Neural cell (in vitro differentiated cells): Measurements from ENCODE around the gene KRT2. TPM values are rescaled to one million over a fixed set of nuclear protein-coding genes. Genes with fewer than 3 reads are reported as not detected.

Source experiments
- H2AFZ ChIP-seq: fragments of 200-600, 300-800 bp; sonication (generic), shearing (Covaris generic); 2 replicates; pipeline ENCODE4 v1.6.0; 2014; ENCODE audit warnings: low read depth, mild to moderate bottlenecking, antibody characterized with exemption, low read length, moderate library complexity
- H3F3A ChIP-seq: fragments of 200-600 bp; shearing (Covaris generic); 2 replicates; pipeline ENCODE4 v1.6.1; 2016; ENCODE audit warnings: mild to moderate bottlenecking, moderate library complexity, mixed read lengths, antibody characterized with exemption, low read length; ENCODE audit not compliant: insufficient read depth, poor library complexity, severe bottlenecking
- H3K27ac ChIP-seq: fragments of 200-600, 300-800 bp; sonication (generic), shearing (Covaris generic); 2 replicates; pipeline ENCODE4 v1.5.1; 2014; ENCODE audit warnings: mild to moderate bottlenecking, low read length, moderate library complexity
- H3K27me3 ChIP-seq: fragments of 300-800, 200-600 bp; sonication (generic), shearing (Covaris generic); 2 replicates; pipeline ENCODE4 v1.6.0; 2014; ENCODE audit warnings: mild to moderate bottlenecking, low read depth, low read length, moderate library complexity; ENCODE audit not compliant: insufficient read depth
- H3K36me3 ChIP-seq: fragments of 300-800, 200-600 bp; sonication (generic), shearing (Covaris generic); 2 replicates; pipeline ENCODE4 v1.5.1; 2014; ENCODE audit warnings: mild to moderate bottlenecking, antibody characterized with exemption, low read length, moderate library complexity; ENCODE audit not compliant: insufficient read depth
- H3K4me2 ChIP-seq: fragments of 300-800, 200-600 bp; sonication (generic), shearing (Covaris generic); 2 replicates; pipeline ENCODE4 v1.6.0; 2014; ENCODE audit warnings: mild to moderate bottlenecking, low read length
- H3K4me3 ChIP-seq: fragments of 300-800, 200-600 bp; sonication (generic), shearing (Covaris generic); 2 replicates; pipeline ENCODE4 v1.5.1; 2014; ENCODE audit warnings: mild to moderate bottlenecking, low read length, moderate library complexity
- H3K79me2 ChIP-seq: fragments of 200-600 bp; shearing (Covaris generic); replicated peaks from 2 replicates; pipeline ENCODE4 v1.6.0; 2014; ENCODE audit warnings: mild to moderate bottlenecking, low read length, moderate library complexity; ENCODE audit not compliant: insufficient read depth
- H3K9ac ChIP-seq: fragments of 300-800, 200-600 bp; sonication (generic), shearing (Covaris generic); 2 replicates; pipeline ENCODE4 v1.6.1; 2016; ENCODE audit warnings: mild to moderate bottlenecking, low read length, mixed read lengths
- H3K9me2 ChIP-seq: fragments of 200-600 bp; shearing (Covaris generic); 2 replicates; pipeline ENCODE4 v1.6.1; 2016; ENCODE audit warnings: mild to moderate bottlenecking, low read length, mixed read lengths; ENCODE audit not compliant: insufficient read depth
- H3K9me3 ChIP-seq: fragments of 200-600, 300-800 bp; sonication (generic), shearing (Covaris generic); 2 replicates; pipeline ENCODE4 v1.6.1; 2016; ENCODE audit warnings: mild to moderate bottlenecking, mixed run types, low read length, moderate library complexity, mixed read lengths
- H4K20me1 ChIP-seq: fragments of 200-600 bp; shearing (Covaris generic); 2 replicates; pipeline ENCODE4 v1.6.1; 2016; ENCODE audit warnings: mild to moderate bottlenecking, mixed run types; ENCODE audit not compliant: insufficient read depth
- CTCF ChIP-seq: fragments of 450-650 bp; IDR thresholded peaks from 2 replicates; pipeline ENCODE4 v1.5.1; 2014; ENCODE audit warnings: antibody characterized with exemption, mild to moderate bottlenecking, moderate library complexity; ENCODE audit not compliant: poor library complexity, severe bottlenecking
- EP300 ChIP-seq: fragments of 450-650 bp; conservative IDR thresholded peaks from 2 replicates; pipeline ENCODE4 v1.6.1; 2014; ENCODE audit warnings: antibody characterized with exemption, mild to moderate bottlenecking, moderate library complexity; ENCODE audit not compliant: poor library complexity, severe bottlenecking
- EZH2 ChIP-seq: fragments of 200-600, 300-800 bp; shearing (Covaris generic), sonication (generic); IDR thresholded peaks from 2 replicates; pipeline ENCODE4 v1.6.1; 2014; ENCODE audit warnings: antibody characterized with exemption, low read length, borderline replicate concordance, mild to moderate bottlenecking; ENCODE audit not compliant: insufficient read depth, poor library complexity, severe bottlenecking
- MXI1 ChIP-seq: fragments of 450-650 bp; conservative IDR thresholded peaks from 2 replicates; pipeline ENCODE4 v1.6.1; 2014; ENCODE audit warnings: antibody characterized with exemption, mild to moderate bottlenecking; ENCODE audit not compliant: poor library complexity, severe bottlenecking
- POLR2AphosphoS5 ChIP-seq: IDR thresholded peaks from 2 replicates; pipeline ENCODE4 v1.6.1; 2012
- RAD21 ChIP-seq: fragments of 450-650 bp; conservative IDR thresholded peaks from 2 replicates; pipeline ENCODE4 v1.6.1; 2014; ENCODE audit warnings: antibody characterized with exemption, mild to moderate bottlenecking, moderate library complexity
- REST ChIP-seq: IDR thresholded peaks from 2 replicates; pipeline ENCODE4 v1.6.1; 2012; ENCODE audit warnings: borderline replicate concordance
- SMC3 ChIP-seq: fragments of 450-650 bp; conservative IDR thresholded peaks from 2 replicates; pipeline ENCODE4 v1.6.1; 2014; ENCODE audit warnings: antibody characterized with exemption, mild to moderate bottlenecking, moderate library complexity; ENCODE audit not compliant: poor library complexity
- TAF1 ChIP-seq: IDR thresholded peaks from 2 replicates; pipeline ENCODE4 v1.6.1; 2012; ENCODE audit warnings: low read depth
- polyA plus RNA-seq: library from polyadenylated mRNA; depleted of rRNA; stranded (reverse); fragments of >200 nt; gene quantifications from 2 replicates; pipeline ENCODE4 v1.2.3, GENCODE V29; 2014

The KRT2 gene
- polyA plus RNA-seq, 1 donor from 2014 or later: not detected

- no peak for TF ChIP-seq CTCF
- no peak for TF ChIP-seq EZH2
- no peak for TF ChIP-seq RAD21
- no peak for TF ChIP-seq EP300
- TF ChIP-seq POLR2AphosphoS5: no peak
- TF ChIP-seq TAF1: no peak
- no peak for TF ChIP-seq MXI1
- TF ChIP-seq SMC3: no peak
- TF ChIP-seq REST: no peak
- H3K9me2 ChIP-seq: no peaks in the 10 kb centered on the region
- H4K20me1 ChIP-seq: no peaks in the 10 kb centered on the region
Measured at GRCh38 chr12:52614381-52615207, 37.4 kb downstream of the KRT2 start.

DNA sequence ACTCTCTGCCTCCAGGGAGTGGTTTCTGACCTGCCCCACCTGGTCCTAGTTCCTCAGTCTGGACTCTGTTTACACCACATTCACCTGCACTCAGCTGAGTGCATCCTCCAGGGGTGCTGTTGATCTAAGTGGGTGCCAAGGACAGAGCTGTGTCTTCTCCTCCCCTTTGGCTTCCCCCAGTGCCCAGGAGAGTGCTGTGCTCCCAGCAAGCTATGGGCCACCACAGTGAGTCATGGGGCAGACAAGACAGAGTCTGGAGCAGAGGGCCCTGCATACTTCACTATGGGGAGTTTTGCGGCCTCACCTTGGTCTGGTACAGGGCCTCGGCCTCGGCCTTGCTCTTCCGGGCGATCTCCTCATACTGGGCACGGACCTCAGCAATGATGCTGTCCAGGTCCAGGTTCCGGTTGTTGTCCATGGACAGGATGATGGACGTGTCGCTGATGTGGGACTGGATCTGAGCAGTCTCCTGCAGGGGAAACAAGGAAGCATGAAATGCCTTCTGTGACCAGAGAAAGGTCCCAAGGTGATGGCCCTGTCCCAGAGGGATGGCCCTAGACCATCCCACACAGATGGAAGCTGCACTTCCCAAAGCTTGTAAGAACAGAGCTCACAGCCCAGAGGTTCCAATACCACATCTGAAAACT, 38.5 kb downstream of the KRT2 start:
- H4K20me1 ChIP-seq: no peaks in the 10 kb centered on the region
- H3K9me2 ChIP-seq: no peaks in the 10 kb centered on the region
- H3K4me2 ChIP-seq: no peak overlapping the region
- H3K27ac ChIP-seq: no peak overlapping the region
- no peak overlapping the region for H3K4me3 ChIP-seq
- H2AFZ ChIP-seq: no peak overlapping the region
- no peak overlapping the region for H3K9ac ChIP-seq
- H3K9me3 ChIP-seq: no peaks in the 10 kb centered on the region
- no peaks in the 10 kb centered on the region for H3K36me3 ChIP-seq
- H3F3A ChIP-seq: no peaks in the 10 kb centered on the region
- no peaks in the 10 kb centered on the region for H3K79me2 ChIP-seq
- TF ChIP-seq POLR2AphosphoS5 (no peak), EZH2 (no peak), TAF1 (no peak), EP300 (no peak), RAD21 (no peak), MXI1 (no peak), SMC3 (no peak), CTCF (no peak), REST (no peak)
- H3K27me3 ChIP-seq: no peaks in the 10 kb centered on the region

More at GRCh38 chr12:52614381-52615207, 37.4 kb downstream of the KRT2 start:
- no peaks in the 10 kb centered on the region for H3K79me2 ChIP-seq
- no peaks in the 10 kb centered on the region for H3K27me3 ChIP-seq
- H3K9me3 ChIP-seq: no peaks in the 10 kb centered on the region
- no peaks in the 10 kb centered on the region for H3K36me3 ChIP-seq
- H3K9ac ChIP-seq: no peak overlapping the region
- no peak overlapping the region for H3K4me2 ChIP-seq
- no peak overlapping the region for H3K27ac ChIP-seq
- no peak overlapping the region for H3K4me3 ChIP-seq
- no peaks in the 10 kb centered on the region for H3F3A ChIP-seq
- no peak overlapping the region for H2AFZ ChIP-seq
